BJ (cell line): ENCODE measurements around the gene KCNQ2. TPM values are rescaled to one million over a fixed set of nuclear protein-coding genes. Genes with fewer than 3 reads are reported as not detected.

Source experiments
- CTCF ChIA-PET: fragments of 350-600 bp; formaldehyde crosslinking; extraction: SDS; loops from one replicate; lab custom pipeline; 2021; ENCODE audit warnings: antibody characterized with exemption, inconsistent platforms; lab: Yijun Ruan, JAX
- POLR2A ChIA-PET: fragments of 300-600 bp; sonication (Branson Sonifier 250); formaldehyde crosslinking; extraction: SDS; loops from one replicate; lab custom pipeline; 2021; ENCODE audit warnings: antibody characterized with exemption; lab: Charles Lee
- DNase-seq: peaks from one replicate; pipeline ENCODE4 v3.0.0-alpha.2; 2011; ENCODE audit warnings: low read depth
- H3K27me3 ChIP-seq: 2 replicates; pipeline ENCODE4 v1.6.0; 2011; ENCODE audit warnings: low read length; ENCODE audit not compliant: control insufficient read depth, insufficient read depth
- H3K36me3 ChIP-seq: 2 replicates; pipeline ENCODE4 v1.5.1; 2011; ENCODE audit warnings: low read length; ENCODE audit not compliant: control insufficient read depth, insufficient read depth
- H3K4me3 ChIP-seq: 2 replicates; pipeline ENCODE4 v1.5.1; 2011; ENCODE audit warnings: low read depth, mild to moderate bottlenecking, control low read depth, low read length
- polyA plus RNA-seq: library from polyadenylated mRNA; depleted of rRNA; stranded (reverse); fragments of >200 nt; gene quantifications from 2 replicates; pipeline ENCODE4 v1.2.3, GENCODE V29; 2011
- TF ChIP-seq, protein P1 (sequence below): IDR thresholded peaks from 2 replicates; pipeline ENCODE4 v1.5.1; 2011; ENCODE audit warnings: low read depth, mild to moderate bottlenecking, control low read depth, inconsistent platforms, low read length, moderate library complexity; ENCODE audit not compliant: insufficient read depth

The KCNQ2 gene
- polyA plus RNA-seq, 1 experiment: not detected

- DNase-seq: no peak
- peaks cover 6% of the 10 kb centered on the region; the same call in 1 of the 2 replicates for H3K27me3 ChIP-seq
- POLR2A ChIA-PET: no interaction called here
- TF ChIP-seq, protein P1, sequence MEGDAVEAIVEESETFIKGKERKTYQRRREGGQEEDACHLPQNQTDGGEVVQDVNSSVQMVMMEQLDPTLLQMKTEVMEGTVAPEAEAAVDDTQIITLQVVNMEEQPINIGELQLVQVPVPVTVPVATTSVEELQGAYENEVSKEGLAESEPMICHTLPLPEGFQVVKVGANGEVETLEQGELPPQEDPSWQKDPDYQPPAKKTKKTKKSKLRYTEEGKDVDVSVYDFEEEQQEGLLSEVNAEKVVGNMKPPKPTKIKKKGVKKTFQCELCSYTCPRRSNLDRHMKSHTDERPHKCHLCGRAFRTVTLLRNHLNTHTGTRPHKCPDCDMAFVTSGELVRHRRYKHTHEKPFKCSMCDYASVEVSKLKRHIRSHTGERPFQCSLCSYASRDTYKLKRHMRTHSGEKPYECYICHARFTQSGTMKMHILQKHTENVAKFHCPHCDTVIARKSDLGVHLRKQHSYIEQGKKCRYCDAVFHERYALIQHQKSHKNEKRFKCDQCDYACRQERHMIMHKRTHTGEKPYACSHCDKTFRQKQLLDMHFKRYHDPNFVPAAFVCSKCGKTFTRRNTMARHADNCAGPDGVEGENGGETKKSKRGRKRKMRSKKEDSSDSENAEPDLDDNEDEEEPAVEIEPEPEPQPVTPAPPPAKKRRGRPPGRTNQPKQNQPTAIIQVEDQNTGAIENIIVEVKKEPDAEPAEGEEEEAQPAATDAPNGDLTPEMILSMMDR: no peak
- no peaks in the 10 kb centered on the region for H3K36me3 ChIP-seq
- H3K4me3 ChIP-seq: no peak overlapping the region
- CTCF ChIA-PET: interaction anchor here (1.6 to 2.0 kb wide), 2 partner anchors 16 to 55 kb away, joined by 4 to 7 read pairs; no protein-coding TSS in a partner anchor
Observed at GRCh38 chr20:63363981-63364561, 108.4 kb downstream of the KCNQ2 start.

DNA sequence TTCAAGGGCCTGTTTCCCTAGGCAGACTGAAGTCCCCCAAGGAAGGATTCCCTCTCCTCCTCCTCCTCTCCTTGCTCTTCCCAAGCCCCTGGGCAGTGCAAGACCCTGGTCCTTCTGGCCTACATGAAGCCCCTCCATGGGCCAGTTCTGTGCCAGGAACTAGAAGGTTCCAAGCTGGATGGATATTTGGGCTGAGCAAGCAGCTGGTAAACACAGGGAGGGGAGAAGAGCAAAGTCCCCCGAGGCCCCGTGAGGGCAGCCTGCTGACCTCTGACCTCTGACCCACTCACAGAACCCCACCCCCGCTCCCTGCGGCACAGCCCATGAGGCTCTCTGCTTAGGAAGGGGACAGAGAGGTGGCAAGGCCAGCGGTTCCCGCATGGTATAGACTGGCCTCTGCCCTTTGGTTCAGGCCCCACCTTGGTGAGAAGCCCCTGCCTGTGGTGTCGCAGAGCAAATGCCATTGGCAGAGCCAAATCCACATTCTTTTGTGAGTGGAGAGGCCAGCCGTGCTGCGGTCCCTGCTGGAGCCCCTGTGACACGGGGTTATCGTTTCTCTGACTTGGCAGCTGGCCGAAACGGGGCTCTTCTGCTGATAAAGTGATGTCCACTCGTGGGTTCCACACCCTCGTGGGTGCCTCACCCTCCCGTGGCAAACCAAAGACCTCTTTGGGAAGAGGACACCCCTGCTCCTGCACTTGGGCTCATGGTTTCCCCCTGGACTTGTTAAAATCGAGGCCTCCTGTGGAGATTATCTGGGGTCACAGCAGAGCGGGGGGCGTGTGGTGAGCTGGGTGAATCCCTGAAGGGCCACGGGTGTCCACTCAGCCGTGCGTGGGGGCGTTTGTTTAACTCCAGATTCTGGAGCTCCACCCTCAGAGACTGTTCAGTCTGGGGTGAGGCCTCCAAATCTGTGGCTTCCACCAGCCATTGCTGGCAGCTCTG is 109.2 kb downstream of the KCNQ2 start:
- CTCF ChIA-PET: interaction anchor here (2.0 kb wide), 1 partner anchor 54 kb away, joined by 7 read pairs; no protein-coding TSS in a partner anchor
- TF ChIP-seq, protein P1: no peak
- peaks cover 4% of the 10 kb centered on the region; the same call in 1 of the 2 replicates for H3K27me3 ChIP-seq
- no peaks in the 10 kb centered on the region for H3K36me3 ChIP-seq
- POLR2A ChIA-PET: no interaction called here
- no peak for DNase-seq
- no peak overlapping the region for H3K4me3 ChIP-seq

DNA sequence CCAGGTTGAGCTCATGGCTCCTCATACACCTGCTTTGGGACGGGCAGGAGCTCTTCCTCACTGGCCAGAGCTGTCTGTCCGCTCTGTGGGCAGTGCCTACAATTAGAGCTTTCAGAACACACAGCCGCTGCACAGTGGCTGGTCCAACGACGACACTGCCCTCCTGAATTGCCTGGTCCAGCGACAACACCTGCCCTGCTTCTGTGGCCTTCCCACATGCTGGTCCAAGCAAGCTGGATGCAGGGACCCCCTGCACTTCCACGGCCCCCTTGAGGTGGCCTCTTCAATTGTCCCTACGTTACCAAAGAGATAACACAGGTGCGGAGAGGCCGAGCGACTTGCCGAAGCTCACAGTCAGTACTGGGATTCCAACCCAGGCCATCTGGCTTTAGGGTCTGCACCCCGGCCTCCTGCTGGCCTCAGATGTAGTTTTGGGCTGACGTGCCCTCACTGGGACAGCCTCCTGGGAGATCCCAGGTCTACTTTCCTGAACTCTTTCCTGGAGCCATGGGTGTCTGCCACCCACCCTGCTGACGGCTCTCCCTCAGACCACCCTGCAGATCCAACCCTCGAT is 109.9 kb downstream of the KCNQ2 start:
- DNase-seq: no peak
- ChIA-PET POLR2A (no interaction called here), CTCF (interaction anchor here (1.0 kb wide), 1 partner anchor 53 kb away, joined by 3 read pairs; no protein-coding TSS in a partner anchor)
- Histone ChIP-seq H3K27me3 (peaks cover 4% of the 10 kb centered on the region; the same call in 1 of the 2 replicates), H3K4me3 (no peak overlapping the region), H3K36me3 (no peaks in the 10 kb centered on the region)
- TF ChIP-seq, protein P1: no peak

GRCh38 chr20:63361519-63362435 is 110.7 kb downstream of the KCNQ2 start:
- CTCF ChIA-PET: interaction anchor here (1.0 kb wide), 1 partner anchor 53 kb away, joined by 3 read pairs; no protein-coding TSS in a partner anchor
- POLR2A ChIA-PET: no interaction called here
- Histone ChIP-seq H3K27me3 (peaks cover 4% of the 10 kb centered on the region; the same call in 1 of the 2 replicates), H3K36me3 (no peaks in the 10 kb centered on the region), H3K4me3 (no peak overlapping the region)
- no peak for DNase-seq
- TF ChIP-seq, protein P1: no peak
